ENCODE measurements around the gene PRSS1.
"Not testable (repeated sequence)": the region's sequence is repeated elsewhere in the genome, so short reads cannot be mapped to it uniquely, and the experiment has no call there.

Gene PRSS1

GRCh38 chr7:142748410-142748809 is 862 bp upstream of the PRSS1 start:
- not testable (repeated sequence) for DNase-seq

- DNase-seq = no peak
Measured at GRCh38 chr7:142750321-142750938, 1.2 kb downstream of the PRSS1 start.

- DNase-seq = not testable (repeated sequence)
Measured at GRCh38 chr7:142751526-142752175, 2.4 kb downstream of the PRSS1 start.

GRCh38 chr7:142752376-142753225 is 3.3 kb downstream of the PRSS1 start:
- no peak for DNase-seq

GRCh38 chr7:142753366-142753765 is 4.1 kb downstream of the PRSS1 start:
- no peak for DNase-seq

GRCh38 chr7:142753925-142754491 is 4.7 kb downstream of the PRSS1 start:
- not testable (repeated sequence) for DNase-seq

- no peak for DNase-seq
Measured at GRCh38 chr7:142754681-142755575, 5.7 kb downstream of the PRSS1 start.

GRCh38 chr7:142758312-142758711 is 9.0 kb downstream of the PRSS1 start:
- DNase-seq = not testable (repeated sequence)

- no peak for DNase-seq
Measured at GRCh38 chr7:142759433-142759832, 10.2 kb downstream of the PRSS1 start.

GRCh38 chr7:142760071-142760642 is 10.9 kb downstream of the PRSS1 start:
- DNase-seq = no peak

- not testable (repeated sequence) for DNase-seq
Measured at GRCh38 chr7:142761606-142762005, 12.3 kb downstream of the PRSS1 start.

- DNase-seq = no peak
Measured at GRCh38 chr7:142762104-142762503, 12.8 kb downstream of the PRSS1 start.

- DNase-seq = no peak
Measured at GRCh38 chr7:142767451-142767850, 18.2 kb downstream of the PRSS1 start.

GRCh38 chr7:142767861-142768260 is 18.6 kb downstream of the PRSS1 start:
- no peak for DNase-seq

- DNase-seq = not testable (repeated sequence)
Measured at GRCh38 chr7:142768885-142769284, 19.6 kb downstream of the PRSS1 start.

GRCh38 chr7:142770661-142771352 is 21.5 kb downstream of the PRSS1 start, which contains the start of gene PRSS2:
Gene PRSS2 (plus strand): TSS chr7:142770970. CDS start chr7:142770983, 13 bp downstream.
- DNase-seq = no peak

- DNase-seq = no peak
Measured at GRCh38 chr7:142771353-142771723, 22.1 kb downstream of the PRSS1 start.

GRCh38 chr7:142772051-142772450 is 22.8 kb downstream of the PRSS1 start:
- no peak for DNase-seq

- no peak for DNase-seq
Measured at GRCh38 chr7:142772673-142773072, 23.4 kb downstream of the PRSS1 start.

GRCh38 chr7:142773230-142773629 is 24.0 kb downstream of the PRSS1 start:
- no peak for DNase-seq

Measured in effector CD4-positive, alpha-beta T cell (primary cell).